ENCODE results near the gene PLK3.
"Not testable (repeated sequence)": the region's sequence is repeated elsewhere in the genome, so short reads cannot be mapped to it uniquely, and the experiment has no call there.

The PLK3 gene

GRCh38 chr1:44826375-44827196 is 26.4 kb downstream of the PLK3 start:
- peaks cover 12% of the 10 kb centered on the region for H3K4me1 Mint-ChIP-seq (ENCODE audit: low read depth)
- no peak overlapping the region for H3K27ac Mint-ChIP-seq
- H3K4me3 Mint-ChIP-seq = no peak overlapping the region
- no peaks in the 10 kb centered on the region for H3K27me3 Mint-ChIP-seq (ENCODE audit: low read depth)
- H3K9me3 Mint-ChIP-seq = no peaks in the 10 kb centered on the region
- no peaks in the 10 kb centered on the region for H3K36me3 Mint-ChIP-seq (ENCODE audit: low read depth)

GRCh38 chr1:44827197-44828002 is 27.2 kb downstream of the PLK3 start:
- H3K27ac Mint-ChIP-seq = no peak overlapping the region
- H3K27me3 Mint-ChIP-seq (ENCODE audit: low read depth) = no peaks in the 10 kb centered on the region
- peaks cover 9% of the 10 kb centered on the region for H3K4me1 Mint-ChIP-seq (ENCODE audit: low read depth)
- H3K4me3 Mint-ChIP-seq = no peak overlapping the region
- no peaks in the 10 kb centered on the region for H3K9me3 Mint-ChIP-seq
- no peaks in the 10 kb centered on the region for H3K36me3 Mint-ChIP-seq (ENCODE audit: low read depth)

GRCh38 chr1:44828003-44828651 is 27.9 kb downstream of the PLK3 start:
- Mint-ChIP-seq H3K4me1 (ENCODE audit: low read depth) (peaks cover 4% of the 10 kb centered on the region), H3K4me3 (no peak overlapping the region), H3K9me3 (no peaks in the 10 kb centered on the region), H3K27ac (no peak overlapping the region), H3K27me3 (ENCODE audit: low read depth) (no peaks in the 10 kb centered on the region), H3K36me3 (ENCODE audit: low read depth) (no peaks in the 10 kb centered on the region)

- no peaks in the 10 kb centered on the region for H3K27me3 Mint-ChIP-seq (ENCODE audit: low read depth)
- no peak overlapping the region for H3K4me3 Mint-ChIP-seq
- no peaks in the 10 kb centered on the region for H3K9me3 Mint-ChIP-seq
- H3K4me1 Mint-ChIP-seq (ENCODE audit: low read depth) = peaks cover 4% of the 10 kb centered on the region
- H3K36me3 Mint-ChIP-seq (ENCODE audit: low read depth) = no peaks in the 10 kb centered on the region
- no peak overlapping the region for H3K27ac Mint-ChIP-seq
These were observed 28.8 kb downstream of the PLK3 start for GRCh38 chr1:44828841-44829440.

GRCh38 chr1:44829506-44830384 is 29.6 kb downstream of the PLK3 start:
- Mint-ChIP-seq H3K27me3 (ENCODE audit: low read depth) (no peaks in the 10 kb centered on the region), H3K27ac (no peak overlapping the region), H3K4me3 (no peak overlapping the region), H3K36me3 (ENCODE audit: low read depth) (no peaks in the 10 kb centered on the region), H3K9me3 (no peaks in the 10 kb centered on the region), H3K4me1 (ENCODE audit: low read depth) (peaks cover 4% of the 10 kb centered on the region)

GRCh38 chr1:44830900-44831304 is 30.7 kb downstream of the PLK3 start:
- Mint-ChIP-seq H3K36me3 (ENCODE audit: low read depth) (no peaks in the 10 kb centered on the region), H3K4me1 (ENCODE audit: low read depth) (peaks cover 9% of the 10 kb centered on the region), H3K27me3 (ENCODE audit: low read depth) (no peaks in the 10 kb centered on the region), H3K4me3 (no peak overlapping the region), H3K27ac (no peak overlapping the region), H3K9me3 (no peaks in the 10 kb centered on the region)

- Mint-ChIP-seq H3K4me1 (ENCODE audit: low read depth) (peaks cover 10% of the 10 kb centered on the region), H3K27ac (no peak overlapping the region), H3K9me3 (no peaks in the 10 kb centered on the region), H3K36me3 (ENCODE audit: low read depth) (no peaks in the 10 kb centered on the region), H3K27me3 (ENCODE audit: low read depth) (no peaks in the 10 kb centered on the region), H3K4me3 (no peak overlapping the region)
These were observed 31.3 kb downstream of the PLK3 start for GRCh38 chr1:44831516-44831915.

GRCh38 chr1:44832056-44832705 is 32.0 kb downstream of the PLK3 start:
- Mint-ChIP-seq H3K9me3 (no peaks in the 10 kb centered on the region), H3K4me1 (ENCODE audit: low read depth) (peaks cover 10% of the 10 kb centered on the region), H3K27ac (no peak overlapping the region), H3K36me3 (ENCODE audit: low read depth) (no peaks in the 10 kb centered on the region), H3K4me3 (no peak overlapping the region), H3K27me3 (ENCODE audit: low read depth) (no peaks in the 10 kb centered on the region)

- H3K36me3 Mint-ChIP-seq (ENCODE audit: low read depth) = no peaks in the 10 kb centered on the region
- H3K4me1 Mint-ChIP-seq (ENCODE audit: low read depth) = peaks cover 10% of the 10 kb centered on the region
- no peaks in the 10 kb centered on the region for H3K9me3 Mint-ChIP-seq
These were observed 34.2 kb downstream of the PLK3 start for GRCh38 chr1:44834328-44834727.

GRCh38 chr1:44835738-44836675 is 35.8 kb downstream of the PLK3 start:
- H3K9me3 Mint-ChIP-seq = no peaks in the 10 kb centered on the region
- H3K36me3 Mint-ChIP-seq (ENCODE audit: low read depth) = no peaks in the 10 kb centered on the region
- no peak overlapping the region for H3K4me3 Mint-ChIP-seq
- no peaks in the 10 kb centered on the region for H3K27me3 Mint-ChIP-seq (ENCODE audit: low read depth)
- H3K4me1 Mint-ChIP-seq (ENCODE audit: low read depth) = peaks cover 10% of the 10 kb centered on the region
- peak overlapping the region; percentile 24 for H3K27ac Mint-ChIP-seq

More at GRCh38 chr1:44834328-44834727, 34.2 kb downstream of the PLK3 start:
- Mint-ChIP-seq H3K27me3 (ENCODE audit: low read depth) (no peaks in the 10 kb centered on the region), H3K27ac (no peak overlapping the region), H3K4me3 (no peak overlapping the region)

- H3K9me3 Mint-ChIP-seq; H3K4me3 Mint-ChIP-seq; H3K36me3 Mint-ChIP-seq (ENCODE audit: low read depth); H3K4me1 Mint-ChIP-seq (ENCODE audit: low read depth); H3K27ac Mint-ChIP-seq: not testable (repeated sequence)
- peaks cover 17% of the 10 kb centered on the region for H3K27me3 Mint-ChIP-seq (ENCODE audit: low read depth)
These were observed 38.1 kb downstream of the PLK3 start for GRCh38 chr1:44838294-44838693.

GRCh38 chr1:44839576-44839975 is 39.4 kb downstream of the PLK3 start:
- peaks cover 8% of the 10 kb centered on the region for H3K4me1 Mint-ChIP-seq (ENCODE audit: low read depth)
- no peaks in the 10 kb centered on the region for H3K9me3 Mint-ChIP-seq
- H3K27me3 Mint-ChIP-seq (ENCODE audit: low read depth) = peaks cover 26% of the 10 kb centered on the region
- H3K27ac Mint-ChIP-seq = no peak overlapping the region
- no peak overlapping the region for H3K4me3 Mint-ChIP-seq
- H3K36me3 Mint-ChIP-seq (ENCODE audit: low read depth) = peaks cover 2% of the 10 kb centered on the region

Measured in T-helper 1 cell treated with Interleukin-12 subunit alpha and Interleukin-12 subunit beta and Interleukin-4 antibody, amounts not matched to agents 30 μg/mL and 1 μg/mL, for 36 hours (primary cell).